Fibroblast of skin of right quadriceps (primary cell): ENCODE data around the gene IL19.
A peak's percentile ranks its signal among the peaks of the same experiment; 100 is the strongest.
"Not testable (repeated sequence)": the region's sequence is repeated elsewhere in the genome, so short reads cannot be mapped to it uniquely, and the experiment has no call there.

Experiments
- DNase-seq: peaks from one replicate; pipeline ENCODE4 v3.0.0-alpha.2; 2013

The IL19 gene

DNA sequence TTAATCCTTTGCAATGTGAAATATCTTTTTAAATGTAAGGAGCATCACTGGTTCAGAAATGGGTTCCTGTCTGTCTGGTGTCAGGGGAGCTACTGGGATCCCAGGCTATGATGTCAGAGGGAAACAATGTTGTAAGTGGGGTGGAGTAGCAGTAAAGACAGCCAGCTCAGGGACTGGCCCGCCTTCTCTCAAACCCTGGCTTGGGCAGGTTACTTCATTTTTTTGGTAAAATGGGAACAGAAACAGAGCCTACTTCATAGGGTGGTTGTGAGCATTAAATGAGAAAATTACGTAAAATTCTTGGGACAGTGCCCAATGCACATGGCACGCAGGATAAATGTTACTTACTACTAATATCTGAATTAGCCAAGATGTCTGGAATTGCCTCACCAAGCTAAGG lies 64.1 kb downstream of the IL19 start:
- peak; percentile 32 for DNase-seq

DNA sequence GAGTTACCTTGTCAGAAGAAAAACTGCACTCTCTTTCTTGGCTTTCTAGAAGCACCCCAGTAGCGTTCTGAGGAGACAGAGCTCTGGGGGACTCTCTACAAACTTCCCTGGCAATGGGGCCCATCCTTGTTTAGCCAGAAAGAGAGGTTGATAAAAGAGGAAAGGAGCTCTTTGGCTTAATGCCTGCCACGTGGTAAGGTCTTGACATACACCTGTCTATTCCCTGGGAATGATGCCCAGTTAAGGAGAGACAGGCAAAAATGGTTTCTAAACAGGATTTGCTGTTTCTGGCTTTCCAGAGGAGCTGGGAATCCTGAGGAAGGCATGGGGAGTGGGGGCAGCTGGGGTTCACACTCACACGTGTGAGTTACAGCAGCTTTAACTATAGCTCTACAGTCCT lies 64.6 kb downstream of the IL19 start:
- DNase-seq = no peak

DNA sequence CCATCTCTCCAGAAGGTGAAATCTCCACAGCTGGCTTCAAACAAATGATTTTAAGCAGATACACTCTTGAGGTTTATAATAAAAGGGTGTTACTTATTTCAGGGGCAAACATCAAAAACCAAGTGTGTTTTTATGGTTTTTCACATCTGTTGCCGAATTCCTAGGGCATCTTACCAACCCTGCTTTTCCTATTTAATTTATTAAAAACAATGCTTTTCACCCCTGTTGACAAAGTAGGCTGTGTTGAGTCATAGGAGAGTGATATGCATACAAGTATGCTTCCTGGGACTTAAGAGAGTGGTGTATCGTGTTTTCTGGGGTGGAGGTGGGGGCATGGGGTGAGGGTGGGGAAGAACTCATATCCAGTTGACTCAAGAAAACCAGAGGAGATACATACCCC lies 65.5 kb downstream of the IL19 start:
- DNase-seq = peak; percentile 48

- DNase-seq = no peak
Observed at GRCh38 chr1:206839006-206839560, 68.5 kb downstream of the IL19 start.

GRCh38 chr1:206839857-206840256 lies 69.3 kb downstream of the IL19 start:
- peak; percentile 78 for DNase-seq

DNA sequence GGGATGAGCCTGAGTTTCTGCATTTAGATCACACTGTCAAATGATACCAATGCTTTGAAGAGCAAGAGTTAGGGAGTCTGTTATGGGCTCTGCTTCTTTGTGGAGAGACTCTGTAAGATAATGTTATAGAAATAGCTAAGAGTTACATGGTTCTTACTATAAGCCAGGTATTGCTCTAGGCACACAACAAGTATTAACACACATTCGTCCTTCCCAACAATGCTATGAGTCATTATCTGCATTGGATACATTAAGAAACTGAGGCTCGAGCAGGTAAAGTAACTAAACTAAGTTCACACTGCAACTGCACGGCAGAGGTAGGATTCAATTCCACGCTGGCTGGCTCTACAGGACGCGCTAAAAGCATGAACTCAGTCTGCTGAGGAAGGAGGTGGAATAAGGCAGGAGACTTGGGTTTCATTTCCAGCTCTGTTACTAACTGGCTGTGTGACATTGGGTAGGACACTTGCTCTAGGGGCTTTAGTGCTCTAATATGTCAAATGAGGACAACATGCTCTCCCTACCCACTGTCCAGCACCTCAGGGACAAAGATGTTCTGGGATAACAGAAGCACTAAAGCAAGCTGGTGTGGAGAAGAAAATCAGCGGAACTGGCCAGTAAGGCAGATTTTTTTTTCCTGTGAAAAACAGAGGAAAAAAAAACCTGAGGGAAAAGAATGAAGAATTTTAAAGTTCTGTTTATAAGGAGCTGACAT lies 71.2 kb downstream of the IL19 start:
- DNase-seq = no peak

GRCh38 chr1:206842854-206843253 lies 72.3 kb downstream of the IL19 start:
- DNase-seq = no peak

DNA sequence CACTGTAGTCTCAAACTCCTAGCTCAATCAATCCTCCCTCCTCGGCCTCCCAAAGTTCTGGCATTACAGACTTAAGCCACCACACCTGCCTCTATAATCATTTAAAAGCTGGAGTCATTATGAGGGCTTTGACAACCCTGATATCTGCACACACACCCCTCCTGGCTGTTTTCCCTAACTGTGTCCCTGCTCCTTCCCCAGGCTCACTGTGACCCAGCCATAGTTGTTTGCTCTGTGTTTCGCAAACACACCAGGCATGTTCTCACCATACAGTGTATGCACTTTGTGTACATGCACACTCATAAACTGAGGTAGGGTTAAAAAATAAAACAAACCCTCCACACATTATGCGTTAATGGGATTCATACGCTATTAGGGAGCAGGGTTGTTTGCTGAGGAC lies 73.1 kb downstream of the IL19 start:
- DNase-seq = no peak

DNA sequence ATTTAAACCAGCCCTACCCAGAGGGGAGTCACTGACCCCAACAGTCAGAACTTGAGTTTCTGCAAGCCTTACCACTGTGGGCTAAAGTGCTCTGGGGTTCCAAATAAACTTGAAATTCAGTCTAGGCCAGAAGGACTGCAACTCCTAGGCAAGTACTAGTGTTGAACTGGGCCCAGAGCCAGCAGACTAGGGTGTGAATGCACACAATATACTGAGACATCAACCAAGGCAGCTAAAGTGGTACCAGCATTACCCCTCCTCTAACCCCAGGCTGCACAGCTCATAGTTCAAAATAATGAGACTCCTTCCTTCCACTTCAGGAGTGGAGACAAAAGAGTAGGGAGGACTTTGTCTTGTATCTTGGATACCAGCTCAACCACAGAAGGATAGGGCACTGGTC lies 75.9 kb downstream of the IL19 start:
- no peak for DNase-seq

DNA sequence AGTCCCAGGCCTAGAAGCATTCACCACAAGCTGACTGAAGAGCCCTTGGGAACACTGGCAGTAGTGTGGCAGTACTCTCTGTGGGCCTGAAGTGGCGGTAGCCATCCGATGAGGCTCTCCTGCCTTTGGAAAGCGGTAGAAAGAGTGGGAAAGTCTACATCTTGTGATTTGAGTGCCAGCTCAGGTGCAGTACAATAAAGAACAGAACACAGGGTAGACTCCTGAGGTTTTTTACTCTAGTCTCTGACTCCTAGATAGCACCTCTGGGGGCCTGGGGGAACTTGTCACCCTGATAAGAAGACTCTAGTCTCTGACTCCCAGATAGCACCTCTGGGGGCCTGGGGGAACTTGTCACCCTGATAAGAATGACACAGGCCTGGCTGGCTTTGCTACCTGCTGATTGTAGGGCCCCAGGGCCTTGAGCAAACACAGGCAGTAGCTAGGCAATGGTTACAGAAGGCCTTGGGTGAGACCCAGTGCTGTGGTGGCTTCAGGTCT lies 76.8 kb downstream of the IL19 start:
- DNase-seq = no peak

DNA sequence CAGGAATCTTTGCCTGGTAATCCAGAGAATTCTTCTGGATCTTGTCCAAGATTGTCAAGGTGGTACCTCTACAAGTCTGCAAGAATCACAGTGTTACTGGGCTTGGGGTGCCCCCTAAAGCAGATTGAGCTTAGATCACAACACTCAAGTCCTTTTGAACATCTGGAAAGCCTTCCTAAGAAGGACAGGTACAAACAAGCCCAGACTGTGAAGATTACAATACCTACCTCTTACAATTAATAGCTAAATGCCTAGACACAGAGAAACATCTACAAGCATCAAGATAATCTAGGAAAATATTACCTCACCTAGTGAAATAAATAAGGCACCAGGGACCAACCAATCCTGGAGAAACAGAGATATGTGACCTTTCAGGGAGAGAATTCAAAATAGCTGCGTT lies 77.4 kb downstream of the IL19 start:
- DNase-seq = no peak

GRCh38 chr1:206850401-206850800 lies 79.8 kb downstream of the IL19 start:
- no peak for DNase-seq

GRCh38 chr1:206851341-206852010 lies 80.9 kb downstream of the IL19 start:
- DNase-seq = peak; percentile 86

GRCh38 chr1:206852662-206853061 lies 82.1 kb downstream of the IL19 start:
- not testable (repeated sequence) for DNase-seq

- not testable (repeated sequence) for DNase-seq
Observed at GRCh38 chr1:206853696-206854095, 83.1 kb downstream of the IL19 start.

GRCh38 chr1:206854401-206855129 lies 84.0 kb downstream of the IL19 start:
- no peak for DNase-seq

DNA sequence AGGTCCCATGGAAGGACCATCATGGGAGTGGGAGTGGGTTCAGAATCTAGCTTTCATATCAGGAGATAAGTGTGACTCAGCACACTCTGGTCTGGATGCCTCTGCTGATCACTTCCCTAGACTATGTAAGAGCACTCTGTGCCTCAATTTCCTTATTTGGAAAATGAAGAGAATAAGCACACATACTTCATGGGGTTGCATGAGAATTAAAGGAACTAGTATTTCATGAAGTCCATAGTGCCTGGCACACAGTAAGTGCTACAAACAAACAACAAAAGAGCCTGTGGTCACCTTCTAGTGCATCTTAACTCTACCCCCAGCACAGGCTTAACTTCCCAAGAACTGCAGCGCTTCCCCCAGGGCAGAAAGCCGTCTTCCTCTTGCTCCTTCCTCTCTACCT lies 85.3 kb downstream of the IL19 start:
- DNase-seq = no peak

DNA sequence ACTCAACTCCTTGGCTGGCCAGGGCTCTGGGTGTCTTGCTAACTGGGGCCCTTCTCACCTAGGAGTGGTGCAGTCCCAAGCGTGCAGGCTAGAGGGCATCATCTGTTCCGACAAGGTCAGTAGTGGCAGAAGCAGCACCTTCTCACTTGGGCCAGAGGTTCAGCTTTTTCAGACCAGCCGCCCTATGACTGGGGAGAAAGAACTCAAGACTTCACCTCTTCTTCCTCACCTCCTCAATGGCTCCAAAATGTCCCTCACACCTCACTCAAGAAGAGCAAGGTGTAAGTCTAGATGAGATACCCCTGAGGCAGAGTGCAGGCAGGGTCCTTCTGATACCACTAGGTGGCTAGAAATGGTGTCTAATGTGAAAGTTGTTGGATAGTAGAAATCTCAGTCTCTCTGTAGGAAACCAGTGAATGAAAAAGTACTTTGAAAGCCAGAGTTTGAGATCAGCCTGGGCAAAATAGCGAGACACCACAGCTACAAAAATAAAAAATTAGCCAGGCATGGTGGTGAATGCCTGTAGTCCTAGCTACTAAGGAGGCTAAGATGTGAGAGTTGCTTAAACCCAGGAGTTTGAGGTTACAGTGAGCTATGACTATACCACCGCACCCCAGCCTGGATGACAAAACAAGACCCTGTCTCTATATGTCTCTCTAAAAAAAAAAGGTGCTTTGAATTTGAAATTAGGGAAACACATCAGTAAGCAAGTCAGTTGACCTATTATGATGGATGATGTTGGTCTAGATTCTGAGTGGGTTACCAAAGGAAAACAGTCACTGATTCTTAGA lies 86.3 kb downstream of the IL19 start:
- DNase-seq = no peak

DNA sequence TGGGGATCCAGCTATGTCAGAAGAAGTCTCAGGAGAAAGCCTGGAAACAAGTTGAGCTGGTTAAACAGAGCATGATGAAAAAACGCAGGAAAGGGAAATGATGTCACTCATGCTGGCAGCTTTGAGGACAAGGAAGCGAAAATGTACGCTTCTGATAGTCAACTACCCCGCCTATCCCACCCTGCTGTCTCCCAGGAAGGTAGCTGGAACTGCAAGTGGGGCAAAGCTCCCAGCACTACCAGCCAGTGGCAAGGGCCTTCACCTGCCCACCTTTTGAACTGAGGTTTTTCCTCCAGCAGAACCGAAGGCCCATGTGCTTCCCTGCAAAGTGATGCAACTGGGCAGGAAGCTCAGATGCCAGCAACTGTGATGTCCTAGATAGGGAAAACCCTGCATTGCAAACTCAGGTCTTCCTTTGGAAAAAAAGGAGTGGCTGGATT lies 88.5 kb downstream of the IL19 start:
- DNase-seq = no peak

DNA sequence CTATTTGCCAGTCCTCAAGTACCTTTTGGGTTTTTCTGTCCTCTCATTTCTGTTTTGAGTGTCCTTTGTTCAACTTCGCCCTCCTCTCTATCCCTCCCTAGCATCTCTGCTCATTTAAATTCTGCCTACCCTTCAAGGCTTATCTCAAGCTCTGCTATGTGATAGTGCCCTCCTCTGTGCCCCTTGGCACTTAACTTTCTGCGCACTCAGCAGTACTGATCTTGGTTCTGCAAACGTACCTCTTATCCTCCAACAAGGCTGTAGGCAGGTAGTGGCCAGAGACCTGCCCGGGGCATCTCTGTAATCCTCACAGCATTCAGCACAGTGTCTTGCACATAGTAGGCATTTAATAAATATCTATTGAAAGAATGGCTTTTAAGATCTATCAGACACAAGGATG lies 89.6 kb downstream of the IL19 start:
- DNase-seq = no peak

GRCh38 chr1:206863266-206863665 lies 92.7 kb downstream of the IL19 start:
- DNase-seq = no peak

DNA sequence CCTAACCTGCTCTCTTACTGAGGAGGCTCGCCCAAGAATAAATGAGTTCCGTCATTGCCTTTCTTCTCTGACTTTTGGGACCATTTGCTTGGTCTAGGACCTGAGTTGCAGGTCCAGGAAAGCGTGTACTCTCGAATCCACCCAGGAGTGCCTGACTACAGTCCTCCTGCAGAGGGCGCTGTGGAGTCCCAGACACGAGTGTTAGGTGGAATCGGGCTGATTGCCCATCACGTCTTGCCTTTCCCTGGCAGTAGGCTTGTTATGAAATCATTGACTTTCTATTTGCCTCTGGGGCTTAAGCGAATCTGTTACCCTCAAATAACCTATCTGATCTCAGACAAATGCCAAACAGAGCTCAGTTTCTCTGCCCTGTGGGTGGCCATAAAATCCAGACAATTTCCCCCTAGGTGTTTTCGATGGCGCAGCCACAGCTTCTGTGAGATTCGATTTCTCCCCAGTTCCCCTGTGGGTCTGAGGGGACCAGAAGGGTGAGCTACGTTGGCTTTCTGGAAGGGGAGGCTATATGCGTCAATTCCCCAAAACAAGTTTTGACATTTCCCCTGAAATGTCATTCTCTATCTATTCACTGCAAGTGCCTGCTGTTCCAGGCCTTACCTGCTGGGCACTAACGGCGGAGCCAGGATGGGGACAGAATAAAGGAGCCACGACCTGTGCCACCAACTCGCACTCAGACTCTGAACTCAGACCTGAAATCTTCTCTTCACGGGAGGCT lies 94.5 kb downstream of the IL19 start, which contains the start of gene IL20:
Gene IL20 (plus strand): TSS at position 685 of the 733 bp plus-strand sequence. CDS start 230 bp downstream, outside the sequence.
- peak; percentile 69 for DNase-seq
